GM18499 (cell line): Measurements from ENCODE around the gene TMEM237.

Experiments
- ATAC-seq: cut with Tn5 transposase; IDR thresholded peaks from one replicate; pipeline ENCODE4 v1.9.1; 2021; ENCODE audit warnings: moderate number of reproducible peaks; ENCODE audit not compliant: insufficient read depth, unreplicated experiment

TMEM237 gene

GRCh38 chr2:201572846-201573508, 70.3 kb downstream of the TMEM237 start:
- no peak for ATAC-seq
